ENCODE measurements around the gene GNA12.
A peak's percentile ranks its signal among the peaks of the same experiment; 100 is the strongest.

Gene GNA12

DNA sequence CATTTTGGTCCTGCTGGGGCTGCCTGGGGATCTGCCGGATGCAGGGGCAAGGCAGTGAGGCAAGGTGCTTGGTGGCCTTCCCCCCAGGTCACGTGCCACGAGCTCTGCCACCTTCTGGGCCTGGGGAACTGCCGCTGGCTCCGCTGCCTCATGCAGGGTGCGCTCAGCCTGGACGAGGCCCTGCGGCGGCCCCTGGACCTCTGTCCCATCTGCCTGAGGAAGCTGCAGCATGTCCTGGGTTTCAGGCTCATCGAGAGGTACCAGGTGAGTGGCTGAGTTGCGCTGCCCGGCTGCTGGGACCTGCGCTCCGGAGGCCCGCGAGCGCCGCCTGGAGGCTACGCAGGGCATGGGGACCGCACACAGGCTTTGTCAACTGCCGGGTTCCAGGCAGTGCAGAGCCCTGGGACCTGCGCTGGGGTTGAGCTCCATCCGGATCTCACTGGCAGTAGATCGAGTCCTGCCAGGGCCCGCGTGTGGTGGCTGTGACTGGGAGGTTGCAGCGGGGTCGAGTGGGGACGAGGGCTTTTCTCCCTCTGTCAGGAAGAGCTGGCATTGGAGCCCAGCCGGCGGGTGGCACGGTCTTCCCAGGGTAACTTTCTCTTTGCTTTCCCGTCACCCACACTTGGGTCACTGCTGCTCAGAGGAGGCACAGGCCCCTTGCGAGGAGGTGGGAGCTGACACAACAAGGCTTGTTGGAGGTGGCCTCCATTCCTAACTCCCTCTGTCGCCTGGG lies 134.4 kb downstream of the GNA12 start:
- TF ChIP-seq TAF1 (IDR thresholded peaks at IDR 0.05; ENCODE audit: low read depth) (no peak), CEBPB (IDR thresholded peaks at IDR 0.05) (no peak), EP300 (IDR thresholded peaks at IDR 0.05; ENCODE audit: borderline replicate concordance) (no peak), RAD21 (IDR thresholded peaks at IDR 0.05; ENCODE audit: low read depth) (peak; percentile 86), CREB1 (IDR thresholded peaks at IDR 0.05; ENCODE audit: low read depth) (no peak), TEAD4 (IDR thresholded peaks at IDR 0.05) (no peak), TCF12 (IDR thresholded peaks at IDR 0.05; ENCODE audit: low read depth) (0 out of 2 replicates have a peak, but pooled peaks have one; percentile 10)
- TF ChIP-seq, protein P1, sequence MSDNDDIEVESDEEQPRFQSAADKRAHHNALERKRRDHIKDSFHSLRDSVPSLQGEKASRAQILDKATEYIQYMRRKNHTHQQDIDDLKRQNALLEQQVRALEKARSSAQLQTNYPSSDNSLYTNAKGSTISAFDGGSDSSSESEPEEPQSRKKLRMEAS (IDR thresholded peaks at IDR 0.05): peak; percentile 24; the same call in 1 of the 2 replicates

DNA sequence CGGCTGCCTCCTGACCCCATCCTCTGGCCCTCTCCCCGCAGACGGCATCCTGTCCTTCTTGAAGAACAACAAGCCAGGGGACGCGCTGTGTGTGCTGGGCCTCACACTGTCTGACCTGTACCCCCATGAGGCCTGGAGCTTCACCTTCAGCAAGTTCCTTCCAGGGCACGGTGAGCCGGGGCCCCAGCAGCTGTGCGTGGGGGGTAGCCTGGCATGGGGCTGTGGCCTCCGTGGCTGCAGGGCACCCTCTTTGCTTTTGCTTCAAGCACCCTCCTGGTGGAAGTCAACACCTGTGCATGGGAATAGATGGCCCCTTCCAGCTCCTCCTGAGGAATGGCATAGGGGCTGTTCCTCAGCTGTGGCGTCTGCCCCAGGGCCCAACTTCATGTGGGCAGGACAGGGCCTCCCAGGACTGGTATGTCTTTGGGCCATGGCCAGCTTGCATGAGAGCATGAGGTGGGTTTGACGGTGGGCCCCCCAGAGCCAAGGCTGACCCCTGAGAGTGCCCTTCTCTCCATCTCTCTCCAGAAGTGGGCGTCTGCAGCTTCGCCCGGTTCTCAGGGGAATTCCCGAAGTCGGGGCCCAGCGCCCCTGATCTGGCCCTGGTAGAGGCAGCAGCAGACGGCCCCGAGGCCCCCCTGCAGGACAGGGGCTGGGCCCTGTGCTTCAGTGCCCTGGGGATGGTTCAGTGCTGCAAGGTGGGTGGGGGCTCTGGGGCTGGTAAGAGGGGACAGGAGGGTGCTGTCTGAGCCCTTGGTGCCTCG lies 135.4 kb downstream of the GNA12 start:
- TF ChIP-seq YY1 (IDR thresholded peaks at IDR 0.05; ENCODE audit: low read depth) (no peak), NFIC (IDR thresholded peaks at IDR 0.05) (no peak), RAD21 (IDR thresholded peaks at IDR 0.05; ENCODE audit: low read depth) (no peak), ZBTB7A (IDR thresholded peaks at IDR 0.05; ENCODE audit: low read depth) (no peak), TAF1 (IDR thresholded peaks at IDR 0.05; ENCODE audit: low read depth) (no peak), EGR1 (IDR thresholded peaks at IDR 0.05) (no peak), FOXM1 (IDR thresholded peaks at IDR 0.05; ENCODE audit: borderline replicate concordance, low read depth) (no peak)
- TF ChIP-seq, protein P2, sequence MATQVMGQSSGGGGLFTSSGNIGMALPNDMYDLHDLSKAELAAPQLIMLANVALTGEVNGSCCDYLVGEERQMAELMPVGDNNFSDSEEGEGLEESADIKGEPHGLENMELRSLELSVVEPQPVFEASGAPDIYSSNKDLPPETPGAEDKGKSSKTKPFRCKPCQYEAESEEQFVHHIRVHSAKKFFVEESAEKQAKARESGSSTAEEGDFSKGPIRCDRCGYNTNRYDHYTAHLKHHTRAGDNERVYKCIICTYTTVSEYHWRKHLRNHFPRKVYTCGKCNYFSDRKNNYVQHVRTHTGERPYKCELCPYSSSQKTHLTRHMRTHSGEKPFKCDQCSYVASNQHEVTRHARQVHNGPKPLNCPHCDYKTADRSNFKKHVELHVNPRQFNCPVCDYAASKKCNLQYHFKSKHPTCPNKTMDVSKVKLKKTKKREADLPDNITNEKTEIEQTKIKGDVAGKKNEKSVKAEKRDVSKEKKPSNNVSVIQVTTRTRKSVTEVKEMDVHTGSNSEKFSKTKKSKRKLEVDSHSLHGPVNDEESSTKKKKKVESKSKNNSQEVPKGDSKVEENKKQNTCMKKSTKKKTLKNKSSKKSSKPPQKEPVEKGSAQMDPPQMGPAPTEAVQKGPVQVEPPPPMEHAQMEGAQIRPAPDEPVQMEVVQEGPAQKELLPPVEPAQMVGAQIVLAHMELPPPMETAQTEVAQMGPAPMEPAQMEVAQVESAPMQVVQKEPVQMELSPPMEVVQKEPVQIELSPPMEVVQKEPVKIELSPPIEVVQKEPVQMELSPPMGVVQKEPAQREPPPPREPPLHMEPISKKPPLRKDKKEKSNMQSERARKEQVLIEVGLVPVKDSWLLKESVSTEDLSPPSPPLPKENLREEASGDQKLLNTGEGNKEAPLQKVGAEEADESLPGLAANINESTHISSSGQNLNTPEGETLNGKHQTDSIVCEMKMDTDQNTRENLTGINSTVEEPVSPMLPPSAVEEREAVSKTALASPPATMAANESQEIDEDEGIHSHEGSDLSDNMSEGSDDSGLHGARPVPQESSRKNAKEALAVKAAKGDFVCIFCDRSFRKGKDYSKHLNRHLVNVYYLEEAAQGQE (IDR thresholded peaks at IDR 0.05; ENCODE audit: low read depth): no peak
- TF ChIP-seq, protein P3, sequence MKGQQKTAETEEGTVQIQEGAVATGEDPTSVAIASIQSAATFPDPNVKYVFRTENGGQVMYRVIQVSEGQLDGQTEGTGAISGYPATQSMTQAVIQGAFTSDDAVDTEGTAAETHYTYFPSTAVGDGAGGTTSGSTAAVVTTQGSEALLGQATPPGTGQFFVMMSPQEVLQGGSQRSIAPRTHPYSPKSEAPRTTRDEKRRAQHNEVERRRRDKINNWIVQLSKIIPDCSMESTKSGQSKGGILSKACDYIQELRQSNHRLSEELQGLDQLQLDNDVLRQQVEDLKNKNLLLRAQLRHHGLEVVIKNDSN (IDR thresholded peaks at IDR 0.05): no peak
- TF ChIP-seq, protein P1 (IDR thresholded peaks at IDR 0.05): no peak

DNA sequence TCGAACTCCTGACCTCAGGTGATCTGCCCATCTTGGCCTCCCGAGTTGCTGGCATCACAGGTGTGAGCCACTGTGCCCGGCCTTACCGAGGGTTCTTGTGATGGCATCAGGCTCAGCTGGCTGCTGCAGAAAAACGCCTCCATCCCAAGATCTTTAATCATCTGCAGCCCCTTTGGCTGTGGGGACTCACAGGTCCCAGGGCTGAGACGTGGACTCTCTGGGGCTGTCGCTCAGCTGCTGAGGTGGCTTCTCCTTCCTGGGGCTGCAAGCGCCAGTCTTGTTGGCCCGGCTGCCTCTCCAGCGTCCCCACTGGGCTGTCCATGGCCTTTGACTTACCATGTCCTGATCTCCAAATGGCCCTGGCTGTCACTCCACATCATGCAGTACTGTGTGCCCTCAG lies 136.1 kb downstream of the GNA12 start:
- TF ChIP-seq FOXM1 (IDR thresholded peaks at IDR 0.05; ENCODE audit: borderline replicate concordance, low read depth) (no peak), CREB1 (IDR thresholded peaks at IDR 0.05; ENCODE audit: low read depth) (no peak), TAF1 (IDR thresholded peaks at IDR 0.05; ENCODE audit: low read depth) (no peak), EP300 (IDR thresholded peaks at IDR 0.05; ENCODE audit: borderline replicate concordance) (no peak), CEBPB (IDR thresholded peaks at IDR 0.05) (no peak), YY1 (IDR thresholded peaks at IDR 0.05; ENCODE audit: low read depth) (no peak), EGR1 (IDR thresholded peaks at IDR 0.05) (no peak)

DNA sequence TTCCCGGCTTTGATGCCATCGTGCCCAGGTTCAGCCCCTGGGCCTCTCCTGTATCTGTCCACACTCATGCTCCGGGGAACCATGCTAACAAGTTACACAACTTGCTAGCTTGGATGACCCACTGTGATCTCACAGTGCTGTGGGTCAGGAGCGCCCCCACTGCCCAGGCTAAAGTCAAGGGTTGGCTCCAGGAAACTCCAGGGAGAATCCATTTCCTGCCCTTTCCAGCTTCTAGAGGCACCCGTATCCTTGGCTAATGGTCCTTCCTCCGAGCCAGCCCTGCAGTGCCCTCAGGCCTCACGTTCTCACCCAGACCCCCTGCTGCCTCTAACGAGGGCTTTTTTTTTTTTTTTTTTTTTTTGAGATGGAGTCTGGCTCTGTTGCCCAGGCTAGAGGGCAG lies 136.6 kb downstream of the GNA12 start:
- TF ChIP-seq TAF1 (IDR thresholded peaks at IDR 0.05; ENCODE audit: low read depth) (no peak), EP300 (IDR thresholded peaks at IDR 0.05; ENCODE audit: borderline replicate concordance) (no peak), RAD21 (IDR thresholded peaks at IDR 0.05; ENCODE audit: low read depth) (no peak), EGR1 (IDR thresholded peaks at IDR 0.05) (no peak)

DNA sequence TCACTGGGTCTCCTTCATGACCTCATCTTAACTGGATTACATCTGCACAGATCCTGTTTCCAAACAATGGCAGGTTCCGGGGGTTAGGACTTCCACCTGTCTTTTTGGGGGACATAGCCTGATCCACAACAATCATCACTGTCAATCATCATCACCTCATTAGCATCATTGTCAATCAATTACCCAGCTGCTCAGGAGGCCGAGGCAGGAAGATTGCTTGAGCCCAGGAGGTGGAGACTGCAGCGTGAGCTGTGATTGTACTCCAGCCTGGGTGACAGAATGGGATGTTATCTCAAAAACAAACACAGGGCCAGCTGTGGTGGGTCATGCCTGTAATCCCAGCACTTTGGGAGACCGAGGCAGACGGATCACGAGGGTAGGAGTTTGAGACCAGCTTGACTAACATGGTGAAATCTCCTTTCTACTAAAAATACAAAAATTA lies 137.4 kb downstream of the GNA12 start:
- TF ChIP-seq TCF12 (IDR thresholded peaks at IDR 0.05; ENCODE audit: low read depth) (no peak), CREB1 (IDR thresholded peaks at IDR 0.05; ENCODE audit: low read depth) (no peak), YY1 (IDR thresholded peaks at IDR 0.05; ENCODE audit: low read depth) (no peak), TAF1 (IDR thresholded peaks at IDR 0.05; ENCODE audit: low read depth) (no peak), FOXM1 (IDR thresholded peaks at IDR 0.05; ENCODE audit: borderline replicate concordance, low read depth) (no peak), EP300 (IDR thresholded peaks at IDR 0.05; ENCODE audit: borderline replicate concordance) (no peak), EGR1 (IDR thresholded peaks at IDR 0.05) (no peak), CEBPB (IDR thresholded peaks at IDR 0.05) (no peak), NFIC (IDR thresholded peaks at IDR 0.05) (no peak), ZBTB7A (IDR thresholded peaks at IDR 0.05; ENCODE audit: low read depth) (no peak), RAD21 (IDR thresholded peaks at IDR 0.05; ENCODE audit: low read depth) (no peak), TEAD4 (IDR thresholded peaks at IDR 0.05) (no peak)
- TF ChIP-seq, protein P3 (IDR thresholded peaks at IDR 0.05): no peak
- TF ChIP-seq, protein P2 (IDR thresholded peaks at IDR 0.05; ENCODE audit: low read depth): no peak
- TF ChIP-seq, protein P1 (IDR thresholded peaks at IDR 0.05): no peak

Data from Ishikawa (cell line).